Upper lobe of right lung (tissue), 1 donor: Measurements from ENCODE around the gene NR1D1. TPM values are rescaled to one million over a fixed set of nuclear protein-coding genes. Genes with fewer than 3 reads are reported as not detected.

ENCODE experiments used
- ATAC-seq: fragments of 200-7000 bp; cut with Tn5 transposase; one replicate; pipeline ENCODE4 v1.9.1; 2020; ENCODE audit warnings: mild to moderate bottlenecking, moderate library complexity
- DNase-seq: peaks from one replicate; pipeline ENCODE4 v3.0.0-alpha.2; 2020
- H3K27ac ChIP-seq: fragments of 200-600 bp; one replicate; pipeline ENCODE4 v1.8.0; 2022
- H3K27me3 ChIP-seq: fragments of 200-600 bp; one replicate; pipeline ENCODE4 v1.8.0; 2022; ENCODE audit warnings: mild to moderate bottlenecking
- H3K36me3 ChIP-seq: fragments of 200-600 bp; one replicate; pipeline ENCODE4 v1.8.0; 2022
- H3K4me1 ChIP-seq: fragments of 200-600 bp; one replicate; pipeline ENCODE4 v1.8.0; 2022
- H3K4me3 ChIP-seq: fragments of 200-600 bp; one replicate; pipeline ENCODE4 v1.8.0; 2022; ENCODE audit warnings: mild to moderate bottlenecking
- H3K9me3 ChIP-seq: fragments of 200-600 bp; one replicate; pipeline ENCODE4 v1.8.0; 2022
- CTCF ChIP-seq: fragments of 200-600 bp; IDR thresholded peaks from one replicate; pipeline ENCODE4 v1.8.0; 2022; ENCODE audit warnings: antibody characterized with exemption
- intact Hi-C: fragments of 100-400 bp; cut with DNase I; formaldehyde crosslinking; loops from one replicate; pipeline ENCODE4 v1.11.0; 2022
- total RNA-seq: library from RNA; stranded (reverse); fragmentation: NEBNext Ultra II Directional; extraction: Animal tissue kit (Norgen Biotek cat#: 25700); gene quantifications from one replicate; pipeline ENCODE4 v1.2.1, GENCODE V29; 2021
- donor health status: DM: no; HTN: yes; CAD: no; lungs with severe emphysema.

The NR1D1 gene
- total RNA-seq, 1 donor from 2014 or later = 24.9 TPM

GRCh38 chr17:40095944-40096791 lies 4.2 kb downstream of the NR1D1 start:
- no peak for TF ChIP-seq CTCF
- peak overlapping the region; percentile 86 for H3K4me3 ChIP-seq
- H3K4me1 ChIP-seq = peaks cover 41% of the 10 kb centered on the region
- ATAC-seq (peak; percentile 0), DNase-seq (no peak)
- H3K36me3 ChIP-seq = peaks cover 51% of the 10 kb centered on the region
- no peaks in the 10 kb centered on the region for H3K27me3 ChIP-seq
- H3K27ac ChIP-seq = peak overlapping the region; percentile 95
- intact Hi-C loops = no loop called here
- no peaks in the 10 kb centered on the region for H3K9me3 ChIP-seq

- H3K9me3 ChIP-seq = no peaks in the 10 kb centered on the region
- intact Hi-C loops = no loop called here
- peaks cover 51% of the 10 kb centered on the region for H3K36me3 ChIP-seq
- TF ChIP-seq CTCF = no peak
- no peaks in the 10 kb centered on the region for H3K27me3 ChIP-seq
- ATAC-seq (no peak), DNase-seq (no peak)
- peak overlapping the region; percentile 95 for H3K27ac ChIP-seq
- peaks cover 38% of the 10 kb centered on the region for H3K4me1 ChIP-seq
- no peak overlapping the region for H3K4me3 ChIP-seq
Measured at GRCh38 chr17:40095351-40095943, 4.9 kb downstream of the NR1D1 start.

DNA sequence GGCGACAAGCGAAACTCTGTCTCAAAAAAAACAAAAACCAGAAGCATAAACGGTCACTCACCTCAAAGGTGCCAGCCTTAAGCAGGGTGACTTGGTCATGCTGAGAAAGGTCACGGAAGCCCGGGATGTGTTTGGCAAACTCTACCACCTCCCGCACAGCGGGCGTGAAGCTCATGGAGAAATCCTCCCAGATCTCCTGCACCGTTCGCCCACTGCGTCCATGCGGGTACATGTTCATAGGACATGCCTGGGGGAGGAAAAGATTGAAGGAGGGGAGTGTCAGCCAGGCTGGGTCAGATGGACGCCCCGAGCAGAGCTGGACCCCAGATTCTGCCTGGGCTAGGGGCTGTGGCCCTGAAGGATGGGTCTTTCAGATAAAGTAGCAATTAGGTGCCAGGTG lies 5.5 kb downstream of the NR1D1 start:
- Histone ChIP-seq H3K4me1 (peaks cover 38% of the 10 kb centered on the region), H3K36me3 (peaks cover 52% of the 10 kb centered on the region), H3K27me3 (no peaks in the 10 kb centered on the region), H3K27ac (peak overlapping the region; percentile 95), H3K4me3 (no peak overlapping the region), H3K9me3 (no peaks in the 10 kb centered on the region)
- ATAC-seq = no peak
- intact Hi-C loops = no loop called here
- no peak for DNase-seq
- no peak for TF ChIP-seq CTCF

GRCh38 chr17:40093580-40094201 lies 6.7 kb downstream of the NR1D1 start:
- Histone ChIP-seq H3K4me3 (no peak overlapping the region), H3K9me3 (no peaks in the 10 kb centered on the region), H3K27ac (peak overlapping the region; percentile 30), H3K36me3 (peaks cover 64% of the 10 kb centered on the region), H3K27me3 (no peaks in the 10 kb centered on the region), H3K4me1 (peaks cover 37% of the 10 kb centered on the region)
- ATAC-seq (no peak), DNase-seq (no peak)
- TF ChIP-seq CTCF = no peak
- intact Hi-C loops = no loop called here

DNA sequence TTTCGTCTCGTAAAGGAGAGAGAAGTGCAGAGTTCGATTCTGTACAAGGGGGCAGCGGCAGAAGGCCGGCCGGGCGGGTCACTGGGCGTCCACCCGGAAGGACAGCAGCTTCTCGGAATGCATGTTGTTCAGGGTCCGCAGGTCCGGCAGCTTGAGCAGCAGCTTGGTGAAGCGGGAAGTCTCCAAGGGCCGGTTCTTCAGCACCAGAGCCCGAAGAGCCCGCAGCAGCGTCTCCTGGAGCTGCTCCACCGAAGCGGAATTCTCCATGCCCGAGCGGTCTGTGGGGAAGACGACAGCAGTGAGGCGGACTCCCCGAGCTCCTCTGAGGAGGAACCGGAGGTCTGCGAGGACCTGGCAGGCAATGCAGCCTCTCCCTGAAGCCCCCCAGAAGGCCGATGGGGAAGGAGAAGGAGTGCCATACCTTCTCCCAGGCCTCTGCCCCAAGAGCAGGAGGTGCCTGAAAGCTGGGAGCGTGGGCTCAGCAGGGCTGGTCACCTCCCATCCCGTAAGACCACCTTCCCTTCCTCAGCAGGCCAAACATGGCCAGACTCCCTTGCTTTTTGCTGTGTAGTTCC lies 7.3 kb downstream of the NR1D1 start:
- peaks cover 70% of the 10 kb centered on the region for H3K36me3 ChIP-seq
- no peak overlapping the region for H3K4me3 ChIP-seq
- H3K4me1 ChIP-seq = peaks cover 31% of the 10 kb centered on the region
- ATAC-seq (no peak), DNase-seq (no peak)
- no peak for TF ChIP-seq CTCF
- peak overlapping the region; percentile 30 for H3K27ac ChIP-seq
- intact Hi-C loops = no loop called here
- H3K9me3 ChIP-seq = no peaks in the 10 kb centered on the region
- H3K27me3 ChIP-seq = no peaks in the 10 kb centered on the region
